Keratinocyte (primary cell): ENCODE data around the gene TAS2R38.

Source experiments
- EZH2 ChIP-seq: IDR thresholded peaks from one replicate; pipeline ENCODE4 v1.6.1; 2012; ENCODE audit warnings: inconsistent platforms, mild to moderate bottlenecking, low read length, moderate library complexity
- TF ChIP-seq, protein P1 (sequence below), 3 experiments: IDR thresholded peaks in 1 of 3; conservative IDR thresholded peaks in 1 of 3; optimal IDR thresholded peaks in 1 of 3; 2 replicates in 2 of 3; 3 replicates in 1 of 3; pipeline versions ENCODE3 to v1.5.1; 2011; ENCODE audit warnings: low read length in 3 of 3, mild to moderate bottlenecking in 3 of 3, moderate library complexity in 2 of 3, control low read depth in 1 of 3, inconsistent platforms in 1 of 3; ENCODE audit not compliant: insufficient read depth in 2 of 3; ENCODE audit errors: extremely low read depth in 1 of 3

DNA sequence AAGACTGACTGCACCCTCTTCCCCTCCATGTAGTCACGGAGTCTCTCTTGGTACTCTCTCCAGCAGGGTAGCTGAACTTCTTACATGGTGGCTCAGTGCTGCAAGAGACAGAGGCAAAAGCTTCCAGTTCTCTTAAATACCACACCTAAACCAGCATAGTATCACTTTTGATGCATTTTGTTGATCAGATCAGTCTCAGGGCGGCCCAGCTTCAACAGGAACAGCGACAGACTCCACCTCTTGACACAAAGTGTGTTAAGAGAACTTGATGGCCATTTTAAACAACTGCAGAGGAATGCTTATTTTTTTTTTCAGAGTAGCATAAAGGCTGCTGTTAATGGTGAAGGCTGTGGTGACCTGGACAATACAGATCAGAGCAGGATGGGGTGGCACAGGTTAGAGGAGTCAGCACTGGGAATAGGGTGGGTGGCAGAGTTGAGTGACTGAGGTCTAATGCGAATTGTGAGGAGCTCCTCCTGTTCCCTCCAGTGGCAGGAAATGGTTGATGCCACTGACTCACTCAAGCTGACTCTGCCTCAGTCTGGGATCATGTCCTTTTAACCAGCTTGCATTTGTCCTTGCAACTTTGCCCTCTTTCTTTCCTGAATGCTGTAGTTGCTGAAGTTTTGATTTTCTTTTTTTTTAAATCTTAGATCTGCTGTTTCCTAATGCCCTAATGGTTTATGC lies 39.4 kb upstream of the TAS2R38 start:
- TF ChIP-seq, protein P1, sequence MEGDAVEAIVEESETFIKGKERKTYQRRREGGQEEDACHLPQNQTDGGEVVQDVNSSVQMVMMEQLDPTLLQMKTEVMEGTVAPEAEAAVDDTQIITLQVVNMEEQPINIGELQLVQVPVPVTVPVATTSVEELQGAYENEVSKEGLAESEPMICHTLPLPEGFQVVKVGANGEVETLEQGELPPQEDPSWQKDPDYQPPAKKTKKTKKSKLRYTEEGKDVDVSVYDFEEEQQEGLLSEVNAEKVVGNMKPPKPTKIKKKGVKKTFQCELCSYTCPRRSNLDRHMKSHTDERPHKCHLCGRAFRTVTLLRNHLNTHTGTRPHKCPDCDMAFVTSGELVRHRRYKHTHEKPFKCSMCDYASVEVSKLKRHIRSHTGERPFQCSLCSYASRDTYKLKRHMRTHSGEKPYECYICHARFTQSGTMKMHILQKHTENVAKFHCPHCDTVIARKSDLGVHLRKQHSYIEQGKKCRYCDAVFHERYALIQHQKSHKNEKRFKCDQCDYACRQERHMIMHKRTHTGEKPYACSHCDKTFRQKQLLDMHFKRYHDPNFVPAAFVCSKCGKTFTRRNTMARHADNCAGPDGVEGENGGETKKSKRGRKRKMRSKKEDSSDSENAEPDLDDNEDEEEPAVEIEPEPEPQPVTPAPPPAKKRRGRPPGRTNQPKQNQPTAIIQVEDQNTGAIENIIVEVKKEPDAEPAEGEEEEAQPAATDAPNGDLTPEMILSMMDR (optimal IDR thresholded peaks at IDR 0.05 in 1 of 3, IDR thresholded peaks at IDR 0.05 in 1 of 3, conservative IDR thresholded peaks at IDR 0.05 in 1 of 3; ENCODE audit: extremely low read depth in 1 of 3, insufficient read depth in 2 of 3, low read length in 3 of 3) = peak; percentile 32 to 56 (median 45)
- no peak for TF ChIP-seq EZH2
